HG03095 (cell line): ENCODE data around the gene ZFP2.
A peak's percentile ranks its signal among the peaks of the same experiment; 100 is the strongest.
"Not testable (repeated sequence)": the region's sequence is repeated elsewhere in the genome, so short reads cannot be mapped to it uniquely, and the experiment has no call there.

Experiments
- ATAC-seq: cut with Tn5 transposase; IDR thresholded peaks from one replicate; pipeline ENCODE4 v1.9.1; 2021; ENCODE audit warnings: moderate library complexity; ENCODE audit not compliant: unreplicated experiment

ZFP2 gene

DNA sequence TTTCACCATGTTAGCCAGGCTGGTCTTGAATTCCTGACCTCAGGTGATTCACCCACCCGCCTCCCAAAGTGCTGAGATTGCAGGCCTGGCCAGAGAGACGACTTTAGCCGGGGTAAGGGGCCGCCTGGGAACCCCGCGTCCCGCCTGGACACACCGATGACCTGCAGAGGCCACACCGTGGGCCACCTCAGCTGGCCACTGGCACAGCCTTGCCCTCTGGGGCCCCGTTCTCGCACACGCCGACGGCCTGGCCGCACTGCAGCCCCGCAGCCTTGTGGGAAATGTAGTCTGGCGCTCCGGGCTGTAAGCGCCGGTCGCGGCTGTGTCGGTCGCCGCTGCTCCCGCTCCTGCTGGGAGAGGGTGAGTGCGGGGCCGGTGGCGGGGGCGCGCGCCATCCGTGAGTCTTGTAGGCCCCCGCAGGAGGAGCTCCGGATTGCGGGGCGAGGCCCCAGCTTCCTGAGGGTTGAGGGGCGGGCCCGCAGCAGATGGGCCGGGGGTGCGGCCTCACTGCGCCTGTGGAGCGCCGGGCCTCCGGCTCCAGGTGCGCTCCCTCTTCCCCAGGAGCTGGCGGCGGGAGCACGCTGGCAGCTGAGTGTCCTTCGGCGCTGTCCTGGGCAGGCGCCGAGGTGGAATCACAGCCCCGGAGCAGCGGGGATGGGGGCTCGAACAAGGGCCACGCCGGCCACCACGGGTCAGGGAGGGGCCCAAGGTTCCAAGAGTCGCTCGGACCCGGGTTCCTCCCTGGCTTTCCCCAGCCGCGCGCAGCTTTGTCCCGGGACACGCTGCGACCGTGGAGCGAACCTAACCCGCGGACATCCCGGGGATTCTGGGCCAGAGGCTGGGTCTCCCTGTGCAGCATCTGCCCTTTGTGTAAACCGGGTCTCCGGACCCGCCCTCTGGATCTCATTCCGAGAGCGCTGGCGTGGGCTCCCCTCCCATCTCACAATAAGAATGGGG lies at the start of gene ZFP2:
Gene ZFP2 (plus strand): TSS at position 299 of the 957 bp plus-strand sequence. CDS start 35,401 bp downstream, outside the sequence.
- ATAC-seq, result peak; percentile 74

DNA sequence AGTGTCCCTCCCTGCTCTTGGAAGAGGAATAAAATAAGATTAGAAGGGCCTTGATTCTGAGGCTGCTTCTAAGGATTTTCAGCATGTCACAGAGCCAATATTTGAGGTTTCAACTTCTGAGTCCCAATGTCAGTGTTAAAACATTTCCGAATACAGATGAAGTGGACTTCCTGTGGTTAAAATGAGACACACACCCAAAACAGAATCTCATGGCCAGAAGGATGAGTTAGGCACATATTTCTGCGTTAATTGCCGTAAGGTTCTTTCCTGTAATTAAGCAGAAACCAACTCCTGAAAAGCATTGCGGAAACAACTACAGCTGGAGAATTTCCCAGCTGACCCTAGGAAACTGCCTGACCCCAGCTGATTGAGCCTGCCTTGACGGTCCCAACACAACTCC lies 46.4 kb upstream of the ZFP2 start:
- no peak for ATAC-seq

DNA sequence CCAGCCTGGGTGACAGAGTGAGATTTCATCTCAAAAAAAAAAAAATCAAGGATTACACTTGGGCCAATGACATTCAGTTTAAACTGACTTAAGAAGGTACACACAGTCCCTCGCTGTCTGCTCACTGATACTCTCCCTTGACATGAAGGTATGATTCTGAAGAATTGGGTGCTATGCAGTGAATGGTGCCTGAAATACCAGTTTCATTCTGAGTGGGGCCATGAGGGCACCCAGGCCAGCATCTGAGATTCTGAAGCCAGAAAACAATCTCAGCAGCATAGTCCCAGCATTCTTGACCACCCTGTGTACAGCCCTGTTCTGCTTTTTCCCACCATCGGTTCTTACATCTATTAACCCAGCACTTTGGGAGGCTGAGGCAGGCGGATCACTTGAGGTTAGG lies 43.8 kb upstream of the ZFP2 start:
- no peak for ATAC-seq

DNA sequence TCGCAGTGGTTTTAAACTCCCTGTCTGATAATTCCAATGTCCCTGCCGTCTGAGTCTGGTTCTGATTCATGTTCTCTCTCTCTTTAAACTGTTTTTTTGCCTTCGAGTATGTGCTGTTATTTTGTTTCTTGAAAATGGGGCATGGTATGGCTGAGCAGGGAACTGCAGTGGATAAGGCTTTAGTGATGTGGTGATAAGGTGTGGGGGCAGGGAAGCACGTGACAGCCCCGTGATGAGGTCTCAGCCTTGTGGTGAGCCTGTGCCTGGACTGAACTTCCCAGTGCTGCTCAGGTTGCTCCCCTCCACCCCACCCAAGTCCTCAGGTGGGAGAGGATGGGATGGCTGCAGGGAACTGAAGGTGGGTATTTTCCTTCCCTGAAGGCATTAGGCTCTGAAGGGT lies 41.4 kb upstream of the ZFP2 start:
- ATAC-seq, result no peak

DNA sequence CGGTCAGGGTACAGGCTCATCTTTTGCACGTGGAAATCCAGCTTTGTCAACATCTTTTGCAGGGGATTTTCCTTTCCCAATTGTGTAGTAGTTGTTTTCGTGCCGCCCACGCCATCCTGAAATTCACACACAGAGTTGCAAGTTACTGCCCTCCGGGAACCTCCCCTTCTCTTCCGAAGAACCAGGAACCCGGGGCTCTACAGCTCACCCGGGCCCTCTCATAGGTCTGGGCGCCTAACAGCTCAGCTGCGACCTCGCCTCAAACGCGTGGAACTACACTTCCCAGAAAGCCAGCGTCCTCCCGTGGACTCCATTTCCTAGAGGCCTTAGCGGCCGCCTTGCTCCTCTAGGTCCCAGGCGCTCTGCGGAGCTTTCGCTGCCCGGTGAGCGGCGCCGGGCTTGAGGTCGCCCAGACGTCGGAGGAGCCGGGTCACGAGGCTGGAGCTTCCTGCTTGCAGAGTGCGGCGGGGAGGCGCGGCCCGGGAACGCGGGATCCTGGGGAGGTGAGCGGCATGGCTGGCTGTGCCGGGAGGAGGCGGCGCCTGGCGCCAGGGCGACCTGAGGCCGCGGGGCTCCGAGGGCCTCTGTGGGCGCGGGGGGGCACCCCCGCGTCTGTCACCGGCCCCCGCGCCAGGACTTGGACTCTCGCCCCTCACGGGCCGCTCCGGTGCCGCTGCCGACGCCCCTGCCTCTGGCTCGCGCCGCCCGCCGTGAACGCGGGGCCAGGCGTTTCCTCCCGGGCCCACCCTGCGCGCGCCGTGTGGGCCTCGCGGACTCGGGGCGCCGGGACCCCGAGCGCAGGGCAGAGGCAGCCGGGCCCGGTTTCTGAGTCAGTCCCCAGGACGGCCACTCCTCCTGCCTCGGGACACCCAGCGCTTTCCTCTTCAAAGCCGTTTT lies 35.8 kb upstream of the ZFP2 start, which contains the start of gene ZNF354B:
Gene ZNF354B (plus strand): TSS at position 329 of the 897 bp plus-strand sequence. CDS start 1,095 bp downstream, outside the sequence.
- peak; percentile 99 for ATAC-seq

DNA sequence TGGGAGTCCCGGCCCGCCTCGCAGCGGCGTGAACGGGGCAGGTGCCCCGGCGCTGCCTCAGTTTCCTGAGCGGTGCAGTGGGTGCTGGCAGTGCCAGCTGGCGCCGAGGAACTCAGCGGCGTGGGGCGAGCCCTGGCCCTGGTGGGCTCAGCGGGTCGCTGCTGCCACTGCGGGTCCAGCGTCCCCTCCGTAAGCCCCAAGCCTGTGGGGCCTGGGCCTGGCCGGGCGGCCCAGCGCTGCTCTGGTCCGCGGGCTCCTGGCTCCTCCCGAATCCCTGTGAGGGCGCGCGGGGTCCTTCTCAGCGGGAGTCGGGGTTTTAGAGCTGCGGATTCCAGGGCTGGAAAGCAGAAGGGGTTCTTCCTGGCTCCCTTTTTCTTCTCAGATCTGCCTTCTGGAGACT lies 35.1 kb upstream of the ZFP2 start:
- ATAC-seq, result not testable (repeated sequence)

DNA sequence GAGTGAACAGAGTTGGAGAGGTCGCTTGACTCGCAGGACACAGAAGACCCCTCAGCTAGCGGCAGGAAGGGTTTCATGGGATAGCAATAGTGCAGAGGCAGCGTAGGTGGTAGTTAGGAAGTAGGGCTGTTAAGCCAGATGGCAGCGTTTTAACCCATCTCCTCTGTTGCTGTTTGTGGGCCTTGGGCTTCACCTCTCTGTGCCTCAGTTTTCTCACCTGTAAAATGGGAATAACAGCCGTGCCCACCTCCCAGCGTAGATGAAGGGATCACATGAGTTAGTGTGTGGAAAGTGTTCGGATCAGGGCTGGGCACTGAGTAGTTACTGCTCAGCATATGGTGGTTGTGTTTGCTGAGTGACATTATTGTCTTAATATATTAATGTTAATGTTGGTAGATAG lies 34.1 kb upstream of the ZFP2 start:
- ATAC-seq, result no peak

DNA sequence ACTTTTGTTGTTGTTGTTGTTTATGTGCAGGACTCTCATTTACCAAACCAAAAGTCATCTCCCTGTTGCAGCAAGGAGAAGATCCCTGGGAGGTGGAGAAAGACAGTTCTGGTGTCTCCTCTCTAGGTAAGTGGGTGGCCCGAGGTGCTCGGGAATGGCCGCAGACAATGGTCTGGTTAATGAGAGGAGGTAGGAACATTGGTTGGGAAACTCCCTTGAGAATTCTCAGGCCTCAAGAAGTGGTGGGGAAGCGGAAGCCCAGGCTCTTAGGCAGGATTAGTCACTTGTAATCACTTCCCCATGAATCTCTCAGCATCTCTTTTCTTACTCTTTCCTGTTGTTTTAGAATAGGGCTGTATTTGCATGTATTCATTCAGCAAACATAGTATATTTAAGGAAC lies 28.8 kb upstream of the ZFP2 start:
- no peak for ATAC-seq

DNA sequence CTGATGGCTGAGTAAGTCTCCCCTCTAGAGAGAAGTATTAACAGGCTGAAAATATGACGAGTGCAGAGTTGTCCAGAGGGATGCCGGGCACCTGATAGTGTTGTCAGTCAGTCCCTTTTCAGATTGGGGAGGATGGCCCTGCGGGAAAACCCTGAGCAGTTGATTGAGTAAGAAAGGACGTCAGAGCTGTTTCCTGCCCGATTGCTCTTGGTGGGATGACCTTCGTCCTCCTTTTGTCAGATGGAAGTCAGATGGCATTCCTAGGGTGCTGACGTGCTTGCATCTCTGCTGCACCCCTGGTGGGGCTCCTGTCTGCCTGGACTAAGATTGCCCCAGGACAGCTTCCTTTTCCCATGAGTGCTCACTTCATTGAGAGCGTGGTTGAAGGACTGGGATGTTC lies 26.1 kb upstream of the ZFP2 start:
- no peak for ATAC-seq

DNA sequence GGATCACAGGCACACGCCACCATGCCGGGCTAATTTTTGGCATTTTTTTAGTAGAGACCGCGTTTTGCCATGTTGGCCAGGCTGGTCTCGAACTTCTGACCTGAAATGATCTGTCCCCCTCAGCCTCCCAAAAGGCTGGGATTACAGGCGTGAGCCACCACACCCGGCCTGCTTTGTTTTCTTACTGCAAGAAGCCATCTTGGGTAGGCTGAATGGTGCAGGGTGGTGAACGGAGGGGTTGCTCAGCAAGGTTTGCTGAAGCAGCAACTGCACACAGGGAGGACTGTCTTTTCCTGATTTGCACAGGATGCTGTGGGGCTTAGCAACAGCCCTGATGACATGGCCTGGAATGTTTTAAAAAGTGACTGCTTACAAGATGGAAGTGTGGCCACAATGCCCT lies 25.3 kb upstream of the ZFP2 start:
- ATAC-seq, result no peak

DNA sequence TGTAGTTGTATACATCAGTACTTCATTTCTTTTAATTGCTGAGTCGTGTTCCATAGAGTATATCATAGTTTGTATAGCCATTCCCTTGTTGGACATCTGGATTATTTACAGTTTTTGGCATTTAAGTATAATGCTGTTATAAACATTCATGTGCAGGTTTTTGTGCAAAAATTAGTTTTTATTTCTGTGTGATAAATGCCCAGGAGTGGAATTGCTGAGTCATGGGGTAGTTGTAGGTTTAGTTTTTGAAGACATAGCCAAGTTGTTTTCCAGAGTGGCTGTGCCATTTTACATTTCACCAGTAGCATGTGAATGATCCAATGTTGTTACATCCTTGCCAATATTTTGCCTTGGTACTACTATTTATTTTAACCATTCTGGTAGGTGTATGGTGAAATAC lies 23.4 kb upstream of the ZFP2 start:
- ATAC-seq, result no peak

DNA sequence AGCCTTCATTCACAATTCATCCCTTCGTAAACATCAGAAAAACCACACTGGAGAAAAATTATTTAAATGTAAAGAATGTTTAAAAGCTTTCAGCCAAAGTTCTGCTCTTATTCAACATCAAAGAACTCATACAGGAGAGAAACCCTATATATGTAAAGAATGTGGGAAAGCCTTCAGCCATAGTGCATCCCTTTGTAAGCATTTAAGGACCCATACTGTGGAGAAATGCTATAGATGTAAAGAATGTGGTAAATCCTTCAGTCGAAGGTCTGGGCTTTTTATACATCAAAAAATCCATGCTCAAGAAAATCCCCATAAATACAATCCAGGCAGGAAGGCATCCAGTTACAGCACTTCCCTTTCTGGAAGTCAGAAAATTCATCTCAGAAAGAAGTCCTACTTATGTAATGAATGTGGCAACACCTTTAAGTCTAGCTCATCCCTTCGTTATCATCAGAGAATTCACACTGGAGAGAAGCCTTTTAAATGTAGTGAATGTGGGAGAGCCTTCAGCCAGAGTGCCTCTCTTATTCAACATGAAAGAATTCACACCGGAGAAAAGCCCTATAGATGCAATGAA lies 12.5 kb upstream of the ZFP2 start:
- ATAC-seq, result not testable (repeated sequence)

DNA sequence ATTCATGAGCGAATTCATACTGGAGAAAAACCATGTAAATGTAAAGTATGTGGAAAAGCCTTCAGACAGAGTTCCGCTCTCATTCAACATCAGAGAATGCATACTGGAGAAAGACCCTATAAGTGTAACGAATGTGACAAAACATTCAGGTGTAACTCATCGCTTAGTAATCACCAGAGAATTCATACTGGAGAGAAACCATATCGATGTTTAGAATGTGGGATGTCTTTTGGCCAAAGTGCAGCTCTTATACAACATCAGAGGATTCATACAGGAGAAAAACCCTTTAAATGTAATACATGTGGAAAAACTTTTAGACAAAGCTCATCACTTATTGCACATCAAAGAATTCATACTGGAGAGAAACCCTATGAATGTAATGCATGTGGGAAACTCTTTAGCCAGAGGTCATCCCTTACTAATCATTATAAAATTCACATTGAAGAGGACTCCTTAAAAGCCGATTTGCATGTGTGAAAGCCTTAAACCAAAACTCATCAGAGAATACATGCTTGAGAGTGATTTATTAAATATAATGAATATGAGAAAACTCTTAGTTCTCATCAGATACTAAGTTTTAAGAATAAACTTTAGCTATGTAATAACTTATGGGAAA lies 11.8 kb upstream of the ZFP2 start:
- ATAC-seq, result no peak

DNA sequence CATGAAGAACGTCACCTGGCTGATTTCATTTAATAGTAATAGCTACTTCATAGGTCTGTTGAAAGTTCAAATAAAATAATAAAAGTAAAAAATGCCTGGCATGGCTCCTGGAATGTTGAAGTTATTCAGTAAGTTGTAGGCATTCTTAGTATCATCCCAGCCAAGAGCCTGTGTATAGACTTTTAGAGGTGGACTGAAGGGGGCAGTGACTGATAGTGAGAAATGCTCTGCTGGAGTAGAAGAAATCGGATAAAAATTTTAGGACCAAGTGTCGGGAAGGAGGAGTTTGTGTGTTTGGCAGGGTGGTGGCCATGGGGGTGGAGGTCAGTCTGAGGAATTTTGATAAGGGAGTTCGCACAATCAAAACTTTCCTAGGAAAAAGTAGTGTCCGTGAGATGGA lies 3.6 kb downstream of the ZFP2 start:
- no peak for ATAC-seq

DNA sequence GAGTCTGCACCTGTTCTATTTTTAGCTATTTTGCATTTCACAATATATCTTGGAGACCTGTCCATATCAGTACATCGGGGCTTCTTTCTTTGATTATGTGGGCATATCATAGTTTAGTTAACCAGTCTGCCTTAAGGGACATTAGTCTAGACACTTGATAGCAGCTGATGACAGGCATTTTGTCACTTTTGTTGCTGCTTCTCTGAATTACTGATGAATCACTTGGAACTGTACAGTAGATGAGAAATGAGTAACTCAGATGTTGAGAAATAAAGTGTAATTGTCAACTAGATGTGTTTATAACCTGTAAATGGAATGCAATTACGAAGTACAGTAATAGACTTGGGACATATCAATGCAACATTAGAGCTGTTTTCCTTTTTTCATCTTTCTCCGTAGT lies 7.1 kb downstream of the ZFP2 start:
- ATAC-seq, result no peak

DNA sequence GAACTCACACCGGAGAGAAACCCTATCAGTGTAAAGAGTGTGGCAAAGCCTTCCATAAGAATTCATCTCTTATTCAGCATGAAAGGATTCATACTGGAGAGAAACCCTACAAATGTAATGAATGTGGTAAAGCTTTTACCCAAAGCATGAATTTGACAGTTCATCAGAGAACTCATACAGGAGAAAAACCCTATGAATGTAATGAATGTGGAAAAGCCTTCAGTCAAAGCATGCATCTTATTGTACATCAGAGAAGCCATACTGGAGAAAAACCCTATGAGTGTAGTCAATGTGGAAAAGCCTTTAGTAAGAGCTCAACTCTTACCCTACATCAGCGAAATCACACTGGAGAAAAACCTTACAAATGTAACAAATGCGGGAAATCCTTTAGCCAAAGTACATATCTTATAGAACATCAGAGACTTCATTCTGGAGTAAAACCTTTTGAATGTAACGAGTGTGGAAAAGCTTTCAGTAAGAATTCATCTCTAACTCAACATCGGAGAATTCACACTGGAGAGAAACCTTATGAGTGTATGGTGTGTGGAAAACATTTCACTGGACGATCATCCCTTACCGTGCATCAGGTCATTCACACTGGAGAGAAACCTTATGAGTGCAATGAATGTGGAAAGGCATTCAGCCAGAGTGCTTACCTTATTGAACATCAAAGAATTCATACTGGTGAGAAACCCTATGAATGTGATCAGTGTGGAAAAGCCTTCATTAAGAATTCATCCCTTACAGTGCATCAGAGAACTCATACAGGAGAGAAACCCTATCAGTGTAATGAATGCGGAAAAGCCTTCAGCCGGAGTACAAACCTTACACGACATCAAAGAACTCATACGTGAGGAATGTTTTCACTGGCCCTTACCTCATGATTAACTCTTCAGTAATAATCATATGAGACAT lies 36.4 kb downstream of the ZFP2 start:
- ATAC-seq, result no peak

DNA sequence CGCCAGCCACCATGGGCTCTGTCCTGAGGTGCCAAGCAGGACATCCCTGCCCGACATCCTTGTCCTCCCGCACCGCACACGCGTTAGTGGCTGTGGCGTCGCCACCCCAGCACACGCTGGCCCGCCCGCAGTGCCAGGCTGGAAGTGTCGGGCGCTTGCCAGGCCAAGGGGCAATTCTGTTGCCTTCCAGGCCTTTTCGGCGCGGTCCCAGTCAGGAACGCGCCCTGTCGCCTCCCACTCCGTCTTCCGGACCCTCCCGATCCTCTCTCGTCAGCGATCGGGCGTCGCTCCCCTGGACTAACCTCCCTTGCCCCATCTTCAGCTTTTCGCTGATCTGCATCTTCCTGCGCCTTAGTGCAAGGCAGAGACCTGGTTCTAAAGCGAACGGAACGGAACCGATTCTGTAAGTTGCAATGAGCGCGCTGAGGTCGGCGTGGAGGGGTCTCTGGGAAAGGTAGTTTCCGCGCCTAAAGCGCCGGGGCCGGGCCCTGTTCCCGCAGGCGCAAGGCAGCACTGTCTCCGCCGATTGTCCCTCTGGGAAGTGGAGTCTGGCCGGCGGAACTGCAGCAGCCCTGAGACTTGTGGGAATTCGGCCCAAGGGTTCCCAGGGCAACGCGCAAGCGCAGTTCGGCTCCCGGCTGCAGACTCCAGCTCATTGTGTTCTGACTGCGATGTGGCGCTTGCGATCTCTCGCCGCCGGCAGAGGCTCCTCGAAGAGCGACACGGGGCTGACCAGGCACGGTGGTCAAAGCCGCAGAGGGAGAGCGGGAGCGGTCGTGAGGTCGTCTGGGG lies 45.1 kb downstream of the ZFP2 start, which contains the start of gene ZNF454:
Gene ZNF454 (plus strand): TSS at position 630 of the 792 bp plus-strand sequence. CDS start 1,594 bp downstream, outside the sequence.
- ATAC-seq, result no peak

DNA sequence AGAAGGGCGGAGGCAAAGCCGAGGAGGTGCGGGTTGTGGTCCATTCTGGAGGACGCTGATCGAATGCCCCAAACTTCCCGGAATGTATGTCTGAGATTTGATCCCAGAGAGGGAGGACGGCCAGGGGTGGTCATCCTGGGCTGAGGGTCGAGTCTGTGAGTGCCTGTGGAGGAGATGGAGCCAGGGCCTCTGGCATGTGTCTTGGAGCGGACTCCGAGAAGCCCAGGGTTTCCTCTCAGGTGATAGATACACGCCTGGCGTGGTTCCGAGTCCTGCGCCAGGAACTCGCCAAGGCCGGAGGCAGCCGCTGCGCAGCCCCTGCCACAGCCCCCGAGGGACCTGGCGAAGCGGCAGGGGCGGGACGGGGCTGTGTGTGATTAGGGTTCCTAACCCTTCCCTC lies 45.6 kb downstream of the ZFP2 start:
- no peak for ATAC-seq
